Osteocyte (in vitro differentiated cells): Measurements from ENCODE around the gene TCERG1L. TPM values are rescaled to one million over a fixed set of nuclear protein-coding genes. Genes with fewer than 3 reads are reported as not detected.

Experiments used
- DNase-seq: peaks from one replicate; pipeline ENCODE4 v3.0.0; 2021; ENCODE audit warnings: mixed read lengths; ENCODE audit not compliant: unreplicated experiment; ENCODE audit errors: extremely low spot score
- H3K27ac Mint-ChIP-seq: one replicate; pipeline ENCODE4 v1.8.0; 2021; ENCODE audit warnings: mild to moderate bottlenecking, mixed read lengths; ENCODE audit not compliant: unreplicated experiment
- H3K27me3 Mint-ChIP-seq: one replicate; pipeline ENCODE4 v1.8.0; 2021; ENCODE audit warnings: mixed read lengths; ENCODE audit not compliant: unreplicated experiment
- H3K36me3 Mint-ChIP-seq: one replicate; pipeline ENCODE4 v1.8.0; 2021; ENCODE audit warnings: mixed read lengths; ENCODE audit not compliant: unreplicated experiment
- H3K4me1 Mint-ChIP-seq: one replicate; pipeline ENCODE4 v1.8.0; 2021; ENCODE audit warnings: mixed read lengths; ENCODE audit not compliant: unreplicated experiment
- H3K4me3 Mint-ChIP-seq: one replicate; pipeline ENCODE4 v1.8.0; 2021; ENCODE audit warnings: mild to moderate bottlenecking, moderate library complexity, mixed read lengths; ENCODE audit not compliant: unreplicated experiment
- H3K9me3 Mint-ChIP-seq: one replicate; pipeline ENCODE4 v1.8.0; 2021; ENCODE audit warnings: mixed read lengths; ENCODE audit not compliant: unreplicated experiment
- total RNA-seq: library from RNA; stranded (reverse); gene quantifications from 2 replicates; pipeline ENCODE4 v1.2.1, GENCODE V29; 2021
- TF ChIP-seq, protein P1 (sequence below): fragments of 200-600 bp; sonication (generic); IDR thresholded peaks from 2 replicates; pipeline ENCODE4 v1.5.0; 2021; ENCODE audit warnings: antibody characterized with exemption, mild to moderate bottlenecking, moderate library complexity

Gene TCERG1L
- total RNA-seq, 1 donor from 2014 or later, result not detected

GRCh38 chr10:131223422-131223821 lies 88.1 kb downstream of the TCERG1L start:
- TF ChIP-seq, protein P1, sequence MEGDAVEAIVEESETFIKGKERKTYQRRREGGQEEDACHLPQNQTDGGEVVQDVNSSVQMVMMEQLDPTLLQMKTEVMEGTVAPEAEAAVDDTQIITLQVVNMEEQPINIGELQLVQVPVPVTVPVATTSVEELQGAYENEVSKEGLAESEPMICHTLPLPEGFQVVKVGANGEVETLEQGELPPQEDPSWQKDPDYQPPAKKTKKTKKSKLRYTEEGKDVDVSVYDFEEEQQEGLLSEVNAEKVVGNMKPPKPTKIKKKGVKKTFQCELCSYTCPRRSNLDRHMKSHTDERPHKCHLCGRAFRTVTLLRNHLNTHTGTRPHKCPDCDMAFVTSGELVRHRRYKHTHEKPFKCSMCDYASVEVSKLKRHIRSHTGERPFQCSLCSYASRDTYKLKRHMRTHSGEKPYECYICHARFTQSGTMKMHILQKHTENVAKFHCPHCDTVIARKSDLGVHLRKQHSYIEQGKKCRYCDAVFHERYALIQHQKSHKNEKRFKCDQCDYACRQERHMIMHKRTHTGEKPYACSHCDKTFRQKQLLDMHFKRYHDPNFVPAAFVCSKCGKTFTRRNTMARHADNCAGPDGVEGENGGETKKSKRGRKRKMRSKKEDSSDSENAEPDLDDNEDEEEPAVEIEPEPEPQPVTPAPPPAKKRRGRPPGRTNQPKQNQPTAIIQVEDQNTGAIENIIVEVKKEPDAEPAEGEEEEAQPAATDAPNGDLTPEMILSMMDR, result no peak
- no peak overlapping the region for H3K27ac Mint-ChIP-seq
- DNase-seq, result no peak

GRCh38 chr10:131222986-131223385 lies 88.5 kb downstream of the TCERG1L start:
- Mint-ChIP-seq H3K9me3 (peaks cover 32% of the 10 kb centered on the region), H3K4me3 (no peak overlapping the region), H3K4me1 (no peaks in the 10 kb centered on the region), H3K27me3 (no peaks in the 10 kb centered on the region), H3K27ac (no peak overlapping the region), H3K36me3 (no peaks in the 10 kb centered on the region)
- TF ChIP-seq, protein P1, result no peak
- DNase-seq, result no peak

More at GRCh38 chr10:131223422-131223821, 88.1 kb downstream of the TCERG1L start:
- Mint-ChIP-seq H3K4me1 (no peaks in the 10 kb centered on the region), H3K27me3 (no peaks in the 10 kb centered on the region), H3K36me3 (no peaks in the 10 kb centered on the region), H3K4me3 (no peak overlapping the region), H3K9me3 (peaks cover 32% of the 10 kb centered on the region)

GRCh38 chr10:131221632-131222277 lies 89.8 kb downstream of the TCERG1L start:
- H3K4me3 Mint-ChIP-seq, result no peak overlapping the region
- no peak overlapping the region for H3K27ac Mint-ChIP-seq
- H3K36me3 Mint-ChIP-seq, result no peaks in the 10 kb centered on the region
- DNase-seq, result no peak
- H3K9me3 Mint-ChIP-seq, result peaks cover 37% of the 10 kb centered on the region
- no peaks in the 10 kb centered on the region for H3K27me3 Mint-ChIP-seq
- H3K4me1 Mint-ChIP-seq, result no peaks in the 10 kb centered on the region
- TF ChIP-seq, protein P1, result no peak

DNA sequence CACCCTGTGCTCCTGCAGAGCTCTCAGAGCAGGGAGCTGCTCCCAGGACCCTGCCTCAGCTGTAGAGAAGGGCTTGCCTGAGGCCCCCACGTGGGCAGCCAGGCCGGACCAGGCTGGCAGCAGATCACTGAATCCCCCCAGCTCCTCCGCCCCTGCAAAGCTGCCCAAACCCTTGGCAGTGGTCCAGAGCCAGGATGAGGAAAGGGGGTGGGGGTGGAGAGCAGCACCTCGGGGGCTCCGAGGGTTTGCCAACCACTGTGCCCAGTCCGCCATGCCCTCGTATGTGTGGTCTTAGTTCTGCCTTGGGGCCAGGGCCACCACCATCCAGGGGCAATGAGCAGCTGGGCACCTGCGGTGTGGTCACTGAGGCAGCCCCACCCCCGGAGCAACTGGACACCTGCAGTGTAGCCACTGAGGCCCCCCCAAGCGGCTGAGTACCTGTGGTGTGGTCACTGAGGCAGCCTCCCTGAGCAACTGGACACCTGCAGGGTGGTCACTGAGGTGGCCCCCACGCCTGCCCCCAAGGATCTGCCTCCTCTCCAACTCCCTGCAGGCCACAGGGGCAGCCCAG lies 90.8 kb downstream of the TCERG1L start:
- Mint-ChIP-seq H3K4me3 (no peak overlapping the region), H3K27ac (no peak overlapping the region), H3K9me3 (peaks cover 35% of the 10 kb centered on the region), H3K27me3 (no peaks in the 10 kb centered on the region), H3K36me3 (no peaks in the 10 kb centered on the region), H3K4me1 (no peaks in the 10 kb centered on the region)
- TF ChIP-seq, protein P1, result no peak
- DNase-seq, result no peak

- Mint-ChIP-seq H3K36me3 (no peaks in the 10 kb centered on the region), H3K9me3 (peaks cover 36% of the 10 kb centered on the region), H3K4me3 (no peak overlapping the region), H3K27ac (no peak overlapping the region), H3K4me1 (no peaks in the 10 kb centered on the region), H3K27me3 (no peaks in the 10 kb centered on the region)
- TF ChIP-seq, protein P1, result no peak
- DNase-seq, result no peak
Measured at GRCh38 chr10:131219955-131220489, 91.5 kb downstream of the TCERG1L start.
